H1 (cell line): ENCODE data around the gene OCRL. TPM values are rescaled to one million over a fixed set of nuclear protein-coding genes. Genes with fewer than 3 reads are reported as not detected.

Experiments used
- CBX5 ChIP-seq: fragments of 300-800, 300-1000 bp; sonication (generic); IDR thresholded peaks from 2 replicates; pipeline ENCODE4 v1.7.1; 2016; ENCODE audit warnings: antibody characterized with exemption, low read length, low read depth
- KDM5A ChIP-seq: fragments of 200-600 bp; IDR thresholded peaks from 2 replicates; pipeline ENCODE4 v1.7.1; 2012; ENCODE audit warnings: mild to moderate bottlenecking, low read length, inconsistent platforms, mixed read lengths
- NRF1 ChIP-seq: IDR thresholded peaks from 2 replicates; pipeline ENCODE4 v1.6.1; 2011; ENCODE audit warnings: mild to moderate bottlenecking, low read depth, low read length, improper control_type of control experiment
- SIX5 ChIP-seq: IDR thresholded peaks from 2 replicates; pipeline ENCODE4 v1.6.1; 2011; ENCODE audit warnings: mild to moderate bottlenecking, low read depth, low read length
- TEAD4 ChIP-seq: IDR thresholded peaks from 2 replicates; pipeline ENCODE4 v1.6.1; 2012; ENCODE audit warnings: low read depth, low read length, inconsistent platforms, mixed read lengths
- polyA plus RNA-seq, 7 experiments: library from polyadenylated mRNA; depleted of rRNA in 3 of 7; stranded (reverse) in 5 of 7; unstranded in 2 of 7; fragments of >200 nt in 5 of 7; fragments of 200-250 nt in 2 of 7; gene quantifications; 1 replicate in 5 of 7; 2 replicates in 1 of 7; 4 replicates in 1 of 7; pipeline versions ENCODE4 v1.2.1 to v1.2.3, GENCODE V29; 2011 to 2013; ENCODE audit warnings: missing spikeins in 2 of 7, mixed read lengths in 2 of 7
- total RNA-seq: library from RNA; stranded (reverse); fragmentation: NEBNext Ultra II Directional; extraction: Animal tissue kit (Norgen Biotek cat#: 25700); gene quantifications from 2 replicates; pipeline ENCODE4 v1.2.1, GENCODE V29; 2021
- TF ChIP-seq, protein P1 (sequence below): fragments of 300-600 bp; sonication (generic); IDR thresholded peaks from 2 replicates; pipeline ENCODE4 v1.7.1; 2012; ENCODE audit warnings: low read length, moderate library complexity, mild to moderate bottlenecking, inconsistent platforms; ENCODE audit not compliant: insufficient replicate concordance
- TF ChIP-seq, protein P2 (sequence below): IDR thresholded peaks from 2 replicates; pipeline ENCODE4 v1.6.1; 2012; ENCODE audit warnings: inconsistent platforms

Gene OCRL
- total and polyA plus RNA-seq, 2 of the 8 experiments (the other 6 are each of a cell fraction or from before 2014, with no cell fraction given) = 12.7 to 15.1 TPM

DNA sequence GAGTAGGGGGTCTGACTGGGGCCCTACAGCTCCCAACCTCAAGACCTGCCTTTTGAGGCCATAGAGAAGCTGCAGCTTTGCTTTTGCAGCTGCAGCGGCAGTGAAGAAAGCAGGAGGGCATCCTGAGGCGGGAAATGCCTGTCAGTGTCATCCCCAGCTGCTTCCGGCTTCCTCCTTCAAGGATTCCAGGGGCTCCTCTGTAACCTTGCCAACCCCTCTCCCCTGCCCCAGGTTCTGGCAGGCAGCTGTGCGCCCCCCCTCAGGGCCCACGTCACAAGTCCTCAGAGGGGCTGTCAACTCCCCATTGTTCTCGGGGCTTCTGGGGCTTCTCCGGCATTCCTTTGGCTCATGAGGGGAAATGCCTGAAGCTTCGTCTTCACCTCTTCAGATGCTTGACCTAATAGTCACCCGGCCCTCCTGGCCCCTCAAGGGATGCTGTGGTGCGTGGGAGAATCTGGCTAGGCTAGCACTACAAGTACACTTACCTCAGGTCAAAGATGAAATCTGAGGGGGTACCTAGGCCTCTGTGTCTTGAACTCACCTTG is 82.8 kb downstream of the OCRL start (continued):
- TF ChIP-seq, protein P1, sequence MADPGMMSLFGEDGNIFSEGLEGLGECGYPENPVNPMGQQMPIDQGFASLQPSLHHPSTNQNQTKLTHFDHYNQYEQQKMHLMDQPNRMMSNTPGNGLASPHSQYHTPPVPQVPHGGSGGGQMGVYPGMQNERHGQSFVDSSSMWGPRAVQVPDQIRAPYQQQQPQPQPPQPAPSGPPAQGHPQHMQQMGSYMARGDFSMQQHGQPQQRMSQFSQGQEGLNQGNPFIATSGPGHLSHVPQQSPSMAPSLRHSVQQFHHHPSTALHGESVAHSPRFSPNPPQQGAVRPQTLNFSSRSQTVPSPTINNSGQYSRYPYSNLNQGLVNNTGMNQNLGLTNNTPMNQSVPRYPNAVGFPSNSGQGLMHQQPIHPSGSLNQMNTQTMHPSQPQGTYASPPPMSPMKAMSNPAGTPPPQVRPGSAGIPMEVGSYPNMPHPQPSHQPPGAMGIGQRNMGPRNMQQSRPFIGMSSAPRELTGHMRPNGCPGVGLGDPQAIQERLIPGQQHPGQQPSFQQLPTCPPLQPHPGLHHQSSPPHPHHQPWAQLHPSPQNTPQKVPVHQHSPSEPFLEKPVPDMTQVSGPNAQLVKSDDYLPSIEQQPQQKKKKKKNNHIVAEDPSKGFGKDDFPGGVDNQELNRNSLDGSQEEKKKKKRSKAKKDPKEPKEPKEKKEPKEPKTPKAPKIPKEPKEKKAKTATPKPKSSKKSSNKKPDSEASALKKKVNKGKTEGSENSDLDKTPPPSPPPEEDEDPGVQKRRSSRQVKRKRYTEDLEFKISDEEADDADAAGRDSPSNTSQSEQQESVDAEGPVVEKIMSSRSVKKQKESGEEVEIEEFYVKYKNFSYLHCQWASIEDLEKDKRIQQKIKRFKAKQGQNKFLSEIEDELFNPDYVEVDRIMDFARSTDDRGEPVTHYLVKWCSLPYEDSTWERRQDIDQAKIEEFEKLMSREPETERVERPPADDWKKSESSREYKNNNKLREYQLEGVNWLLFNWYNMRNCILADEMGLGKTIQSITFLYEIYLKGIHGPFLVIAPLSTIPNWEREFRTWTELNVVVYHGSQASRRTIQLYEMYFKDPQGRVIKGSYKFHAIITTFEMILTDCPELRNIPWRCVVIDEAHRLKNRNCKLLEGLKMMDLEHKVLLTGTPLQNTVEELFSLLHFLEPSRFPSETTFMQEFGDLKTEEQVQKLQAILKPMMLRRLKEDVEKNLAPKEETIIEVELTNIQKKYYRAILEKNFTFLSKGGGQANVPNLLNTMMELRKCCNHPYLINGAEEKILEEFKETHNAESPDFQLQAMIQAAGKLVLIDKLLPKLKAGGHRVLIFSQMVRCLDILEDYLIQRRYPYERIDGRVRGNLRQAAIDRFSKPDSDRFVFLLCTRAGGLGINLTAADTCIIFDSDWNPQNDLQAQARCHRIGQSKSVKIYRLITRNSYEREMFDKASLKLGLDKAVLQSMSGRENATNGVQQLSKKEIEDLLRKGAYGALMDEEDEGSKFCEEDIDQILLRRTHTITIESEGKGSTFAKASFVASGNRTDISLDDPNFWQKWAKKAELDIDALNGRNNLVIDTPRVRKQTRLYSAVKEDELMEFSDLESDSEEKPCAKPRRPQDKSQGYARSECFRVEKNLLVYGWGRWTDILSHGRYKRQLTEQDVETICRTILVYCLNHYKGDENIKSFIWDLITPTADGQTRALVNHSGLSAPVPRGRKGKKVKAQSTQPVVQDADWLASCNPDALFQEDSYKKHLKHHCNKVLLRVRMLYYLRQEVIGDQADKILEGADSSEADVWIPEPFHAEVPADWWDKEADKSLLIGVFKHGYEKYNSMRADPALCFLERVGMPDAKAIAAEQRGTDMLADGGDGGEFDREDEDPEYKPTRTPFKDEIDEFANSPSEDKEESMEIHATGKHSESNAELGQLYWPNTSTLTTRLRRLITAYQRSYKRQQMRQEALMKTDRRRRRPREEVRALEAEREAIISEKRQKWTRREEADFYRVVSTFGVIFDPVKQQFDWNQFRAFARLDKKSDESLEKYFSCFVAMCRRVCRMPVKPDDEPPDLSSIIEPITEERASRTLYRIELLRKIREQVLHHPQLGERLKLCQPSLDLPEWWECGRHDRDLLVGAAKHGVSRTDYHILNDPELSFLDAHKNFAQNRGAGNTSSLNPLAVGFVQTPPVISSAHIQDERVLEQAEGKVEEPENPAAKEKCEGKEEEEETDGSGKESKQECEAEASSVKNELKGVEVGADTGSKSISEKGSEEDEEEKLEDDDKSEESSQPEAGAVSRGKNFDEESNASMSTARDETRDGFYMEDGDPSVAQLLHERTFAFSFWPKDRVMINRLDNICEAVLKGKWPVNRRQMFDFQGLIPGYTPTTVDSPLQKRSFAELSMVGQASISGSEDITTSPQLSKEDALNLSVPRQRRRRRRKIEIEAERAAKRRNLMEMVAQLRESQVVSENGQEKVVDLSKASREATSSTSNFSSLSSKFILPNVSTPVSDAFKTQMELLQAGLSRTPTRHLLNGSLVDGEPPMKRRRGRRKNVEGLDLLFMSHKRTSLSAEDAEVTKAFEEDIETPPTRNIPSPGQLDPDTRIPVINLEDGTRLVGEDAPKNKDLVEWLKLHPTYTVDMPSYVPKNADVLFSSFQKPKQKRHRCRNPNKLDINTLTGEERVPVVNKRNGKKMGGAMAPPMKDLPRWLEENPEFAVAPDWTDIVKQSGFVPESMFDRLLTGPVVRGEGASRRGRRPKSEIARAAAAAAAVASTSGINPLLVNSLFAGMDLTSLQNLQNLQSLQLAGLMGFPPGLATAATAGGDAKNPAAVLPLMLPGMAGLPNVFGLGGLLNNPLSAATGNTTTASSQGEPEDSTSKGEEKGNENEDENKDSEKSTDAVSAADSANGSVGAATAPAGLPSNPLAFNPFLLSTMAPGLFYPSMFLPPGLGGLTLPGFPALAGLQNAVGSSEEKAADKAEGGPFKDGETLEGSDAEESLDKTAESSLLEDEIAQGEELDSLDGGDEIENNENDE = no peak
- TF ChIP-seq SIX5 = no peak
- TF ChIP-seq NRF1 = no peak
- no peak for TF ChIP-seq CBX5
- TF ChIP-seq, protein P2, sequence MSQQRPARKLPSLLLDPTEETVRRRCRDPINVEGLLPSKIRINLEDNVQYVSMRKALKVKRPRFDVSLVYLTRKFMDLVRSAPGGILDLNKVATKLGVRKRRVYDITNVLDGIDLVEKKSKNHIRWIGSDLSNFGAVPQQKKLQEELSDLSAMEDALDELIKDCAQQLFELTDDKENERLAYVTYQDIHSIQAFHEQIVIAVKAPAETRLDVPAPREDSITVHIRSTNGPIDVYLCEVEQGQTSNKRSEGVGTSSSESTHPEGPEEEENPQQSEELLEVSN = peak; percentile 76
- TF ChIP-seq KDM5A = no peak
- peak; percentile 18; the same call in 1 of the 2 replicates for TF ChIP-seq TEAD4
